MM.1S (cell line): ENCODE measurements around the gene CDKL5.

Experiments used
- DNase-seq: peaks from one replicate; pipeline ENCODE4 v3.0.0-alpha.2; 2015
- H2AFZ ChIP-seq: fragments of 300-600 bp; sonication (generic); 2 replicates; pipeline ENCODE4 v1.6.0; 2016; ENCODE audit warnings: antibody characterized with exemption, low read length
- H3F3A ChIP-seq: fragments of 300-600 bp; sonication (generic); 2 replicates; pipeline ENCODE4 v1.6.1; 2016; ENCODE audit warnings: mild to moderate bottlenecking, antibody characterized with exemption, low read length, moderate library complexity, mixed read lengths; ENCODE audit not compliant: insufficient read depth
- H3K27ac ChIP-seq: fragments of 300-600 bp; sonication (generic); 2 replicates; pipeline ENCODE4 v1.5.1; 2016; ENCODE audit warnings: mild to moderate bottlenecking, low read length
- H3K27me3 ChIP-seq: fragments of 300-600 bp; sonication (generic); replicated peaks from 2 replicates; pipeline ENCODE4 v1.6.0; 2016; ENCODE audit warnings: low read length; ENCODE audit not compliant: insufficient read depth
- H3K36me3 ChIP-seq: fragments of 300-600 bp; sonication (generic); replicated peaks from 2 replicates; pipeline ENCODE4 v1.6.1; 2016; ENCODE audit warnings: mild to moderate bottlenecking, low read length, mixed read lengths; ENCODE audit not compliant: insufficient read depth
- H3K4me1 ChIP-seq: fragments of 300-600 bp; sonication (generic); 2 replicates; pipeline ENCODE4 v1.6.1; 2016; ENCODE audit warnings: low read length, mixed read lengths
- H3K4me2 ChIP-seq: fragments of 300-600 bp; sonication (generic); 2 replicates; pipeline ENCODE4 v1.6.0; 2016; ENCODE audit warnings: low read depth, low read length
- H3K4me3 ChIP-seq: fragments of 300-600 bp; sonication (generic); 2 replicates; pipeline ENCODE4 v1.5.1; 2016; ENCODE audit warnings: low read length, mixed read lengths
- H3K79me2 ChIP-seq: fragments of 300-600 bp; sonication (generic); 2 replicates; pipeline ENCODE4 v1.6.1; 2016; ENCODE audit warnings: mixed run types, low read length, mixed read lengths
- H3K9ac ChIP-seq: fragments of 300-600 bp; sonication (generic); 2 replicates; pipeline ENCODE4 v1.6.1; 2016; ENCODE audit warnings: low read length, mixed read lengths
- H3K9me2 ChIP-seq: fragments of 300-600 bp; sonication (generic); replicated peaks from 2 replicates; pipeline ENCODE4 v1.6.1; 2016; ENCODE audit warnings: mild to moderate bottlenecking, low read length, mixed read lengths; ENCODE audit not compliant: insufficient read depth
- H3K9me3 ChIP-seq: fragments of 300-600 bp; sonication (generic); replicated peaks from 2 replicates; pipeline ENCODE4 v1.6.1; 2016; ENCODE audit warnings: mild to moderate bottlenecking, low read length, mixed read lengths; ENCODE audit not compliant: insufficient read depth
- H4K20me1 ChIP-seq: fragments of 300-600 bp; sonication (generic); 2 replicates; pipeline ENCODE4 v1.6.1; 2016; ENCODE audit warnings: mild to moderate bottlenecking, low read length, moderate library complexity, mixed read lengths; ENCODE audit not compliant: insufficient read depth
- EZH2 ChIP-seq: fragments of 300-600 bp; sonication (generic); optimal IDR thresholded peaks from 2 replicates; pipeline ENCODE3; 2017; ENCODE audit warnings: low read depth, mild to moderate bottlenecking, antibody characterized with exemption, low read length, mixed read lengths
- EZH2phosphoT487 ChIP-seq: fragments of 300-600 bp; sonication (generic); IDR thresholded peaks from 2 replicates; pipeline ENCODE4 v1.6.1; 2018; ENCODE audit warnings: antibody characterized with exemption, low read length
- TF ChIP-seq, protein P1 (sequence below): fragments of 300-600 bp; sonication (generic); IDR thresholded peaks from 2 replicates; pipeline ENCODE4 v1.5.1; 2016; ENCODE audit warnings: antibody characterized with exemption, low read length, mixed read lengths

CDKL5 gene

DNA sequence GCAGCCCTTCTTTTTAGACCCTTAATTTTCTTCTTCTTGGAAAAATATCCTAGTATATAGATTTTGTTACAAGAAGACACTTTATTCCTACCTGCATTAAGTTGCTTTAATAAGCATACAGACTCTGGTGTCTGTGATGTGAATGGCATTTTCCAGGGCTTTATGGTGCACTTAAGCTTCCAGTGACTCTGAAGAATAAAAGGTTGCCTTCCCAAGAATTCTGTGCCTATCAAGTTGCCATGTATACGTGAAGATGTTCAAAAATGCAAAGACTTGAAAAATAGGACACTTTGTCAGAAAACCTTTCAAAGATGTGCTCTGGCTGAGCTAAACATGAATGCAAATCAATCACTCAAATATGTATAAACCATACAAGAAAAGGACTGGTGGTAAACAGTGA is 135.6 kb downstream of the CDKL5 start:
- Histone ChIP-seq H3K4me2 (no peak overlapping the region), H2AFZ (no peak overlapping the region), H3K36me3 (no peaks in the 10 kb centered on the region), H3K9me2 (no peaks in the 10 kb centered on the region), H3K4me3 (no peak overlapping the region), H4K20me1 (no peaks in the 10 kb centered on the region), H3F3A (no peaks in the 10 kb centered on the region), H3K4me1 (no peaks in the 10 kb centered on the region), H3K9me3 (no peaks in the 10 kb centered on the region), H3K27me3 (no peaks in the 10 kb centered on the region), H3K9ac (no peak overlapping the region), H3K27ac (no peak overlapping the region), H3K79me2 (no peaks in the 10 kb centered on the region)
- no peak for TF ChIP-seq EZH2phosphoT487
- TF ChIP-seq, protein P1, sequence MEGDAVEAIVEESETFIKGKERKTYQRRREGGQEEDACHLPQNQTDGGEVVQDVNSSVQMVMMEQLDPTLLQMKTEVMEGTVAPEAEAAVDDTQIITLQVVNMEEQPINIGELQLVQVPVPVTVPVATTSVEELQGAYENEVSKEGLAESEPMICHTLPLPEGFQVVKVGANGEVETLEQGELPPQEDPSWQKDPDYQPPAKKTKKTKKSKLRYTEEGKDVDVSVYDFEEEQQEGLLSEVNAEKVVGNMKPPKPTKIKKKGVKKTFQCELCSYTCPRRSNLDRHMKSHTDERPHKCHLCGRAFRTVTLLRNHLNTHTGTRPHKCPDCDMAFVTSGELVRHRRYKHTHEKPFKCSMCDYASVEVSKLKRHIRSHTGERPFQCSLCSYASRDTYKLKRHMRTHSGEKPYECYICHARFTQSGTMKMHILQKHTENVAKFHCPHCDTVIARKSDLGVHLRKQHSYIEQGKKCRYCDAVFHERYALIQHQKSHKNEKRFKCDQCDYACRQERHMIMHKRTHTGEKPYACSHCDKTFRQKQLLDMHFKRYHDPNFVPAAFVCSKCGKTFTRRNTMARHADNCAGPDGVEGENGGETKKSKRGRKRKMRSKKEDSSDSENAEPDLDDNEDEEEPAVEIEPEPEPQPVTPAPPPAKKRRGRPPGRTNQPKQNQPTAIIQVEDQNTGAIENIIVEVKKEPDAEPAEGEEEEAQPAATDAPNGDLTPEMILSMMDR, result no peak
- TF ChIP-seq EZH2, result no peak
- DNase-seq, result no peak

GRCh38 chrX:18565727-18566126 is 140.3 kb downstream of the CDKL5 start:
- Histone ChIP-seq H3K27ac (no peak overlapping the region), H3K36me3 (no peaks in the 10 kb centered on the region), H3F3A (no peaks in the 10 kb centered on the region), H3K9ac (no peak overlapping the region), H4K20me1 (no peaks in the 10 kb centered on the region), H3K79me2 (no peaks in the 10 kb centered on the region), H2AFZ (no peak overlapping the region), H3K4me3 (no peak overlapping the region), H3K27me3 (no peaks in the 10 kb centered on the region), H3K4me1 (no peaks in the 10 kb centered on the region), H3K9me2 (no peaks in the 10 kb centered on the region), H3K4me2 (no peak overlapping the region), H3K9me3 (no peaks in the 10 kb centered on the region)
- no peak for DNase-seq
- TF ChIP-seq, protein P1, result no peak
- TF ChIP-seq EZH2phosphoT487 (no peak), EZH2 (no peak)

DNA sequence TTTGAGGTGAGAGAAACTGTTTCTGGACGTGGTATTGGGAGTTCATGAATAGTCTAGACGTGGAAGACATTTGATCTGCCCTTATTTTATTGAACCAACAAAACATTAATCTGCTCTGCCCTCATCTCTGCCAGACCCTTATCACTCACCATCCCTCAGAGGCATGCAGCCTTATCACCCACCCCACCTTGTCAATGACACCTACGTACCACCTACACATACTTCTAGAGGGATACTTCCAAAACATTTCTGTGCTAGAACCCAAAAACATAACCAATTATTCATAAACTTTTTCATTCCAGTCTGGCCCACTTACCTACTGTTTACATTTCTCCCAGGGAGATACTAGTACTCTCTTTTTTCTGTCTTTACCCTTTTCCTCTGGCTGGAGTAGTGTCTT is 141.3 kb downstream of the CDKL5 start:
- Histone ChIP-seq H3K4me1 (no peaks in the 10 kb centered on the region), H3K27me3 (no peaks in the 10 kb centered on the region), H3K4me3 (no peak overlapping the region), H3K9me3 (no peaks in the 10 kb centered on the region), H4K20me1 (no peaks in the 10 kb centered on the region), H3F3A (no peaks in the 10 kb centered on the region), H3K9me2 (no peaks in the 10 kb centered on the region), H3K36me3 (no peaks in the 10 kb centered on the region), H3K27ac (no peak overlapping the region), H3K79me2 (no peaks in the 10 kb centered on the region), H2AFZ (no peak overlapping the region), H3K9ac (no peak overlapping the region), H3K4me2 (no peak overlapping the region)
- DNase-seq, result no peak
- TF ChIP-seq, protein P1, result no peak
- no peak for TF ChIP-seq EZH2phosphoT487
- TF ChIP-seq EZH2, result no peak

DNA sequence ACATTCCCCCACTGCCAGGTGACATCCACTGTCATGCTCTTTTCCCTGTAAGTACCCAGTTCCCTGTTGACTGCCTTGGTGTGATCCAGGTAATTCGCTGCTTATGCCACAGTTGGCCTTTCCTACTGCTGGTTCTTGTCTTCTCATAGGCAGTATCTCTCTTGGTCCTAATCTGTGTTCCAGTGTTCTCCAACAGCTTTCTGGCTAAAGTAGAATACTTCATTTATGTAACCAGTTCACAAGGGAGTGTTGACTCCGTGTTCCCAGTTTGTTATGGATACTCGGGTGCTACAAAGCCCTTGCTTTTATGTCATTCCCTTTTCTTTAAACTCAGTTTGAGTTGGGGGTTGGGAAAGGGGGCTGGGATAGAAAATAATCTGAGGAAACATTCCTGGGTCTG is 148.1 kb downstream of the CDKL5 start:
- no peak overlapping the region for H3K4me3 ChIP-seq
- H3K27ac ChIP-seq, result no peak overlapping the region
- no peaks in the 10 kb centered on the region for H3K27me3 ChIP-seq
- no peaks in the 10 kb centered on the region for H4K20me1 ChIP-seq
- DNase-seq, result no peak
- H3K9me3 ChIP-seq, result no peaks in the 10 kb centered on the region
- H2AFZ ChIP-seq, result no peak overlapping the region
- no peaks in the 10 kb centered on the region for H3K79me2 ChIP-seq
- no peaks in the 10 kb centered on the region for H3K36me3 ChIP-seq
- no peak overlapping the region for H3K4me2 ChIP-seq
- TF ChIP-seq EZH2phosphoT487 (no peak), EZH2 (no peak)
- TF ChIP-seq, protein P1, result no peak
- H3K9me2 ChIP-seq, result no peaks in the 10 kb centered on the region
- no peak overlapping the region for H3K9ac ChIP-seq
- H3F3A ChIP-seq, result no peaks in the 10 kb centered on the region
- H3K4me1 ChIP-seq, result no peaks in the 10 kb centered on the region
